ENCODE results near the gene TCF7L2.

TCF7L2 gene

DNA sequence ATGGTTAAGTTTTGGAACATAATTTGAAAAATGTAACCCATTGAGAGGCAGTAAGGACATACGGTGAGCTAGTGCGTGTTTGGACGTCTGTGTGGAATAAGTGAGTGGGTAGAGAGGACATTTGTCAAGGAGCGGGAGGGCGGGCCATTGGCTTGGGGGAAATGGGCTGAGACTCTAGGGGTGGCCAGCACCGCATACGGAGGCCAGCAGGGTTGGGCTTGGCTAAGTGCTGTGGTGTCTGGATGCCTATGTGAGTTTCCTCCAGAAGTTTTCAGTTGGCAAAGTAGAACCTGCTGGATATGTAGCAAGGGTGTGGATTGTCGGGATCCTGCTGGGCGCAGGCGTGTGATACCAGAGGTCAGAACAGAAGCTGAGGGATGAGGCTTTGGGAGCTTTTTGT, 103.0 kb downstream of the TCF7L2 start:
- Histone ChIP-seq H3K4me2 (ENCODE audit: low read length) (no peak overlapping the region), H3K9me2 (replicated peaks; ENCODE audit: control insufficient read depth, low read length) (no peaks in the 10 kb centered on the region), H3K79me2 (ENCODE audit: control insufficient read depth, low read length) (no peaks in the 10 kb centered on the region), H3K36me3 (ENCODE audit: control insufficient read depth, low read length) (no peaks in the 10 kb centered on the region), H3F3A (ENCODE audit: control insufficient read depth, insufficient read depth) (no peaks in the 10 kb centered on the region), H4K20me1 (ENCODE audit: control insufficient read depth, insufficient read depth, low read depth, low read length) (no peaks in the 10 kb centered on the region), H3K27ac (ENCODE audit: low read depth, low read length) (no peak overlapping the region), H3K4me1 (ENCODE audit: control insufficient read depth, low read length) (no peaks in the 10 kb centered on the region), H3K4me3 (ENCODE audit: low read length) (no peak overlapping the region), H3K9me3 (ENCODE audit: control insufficient read depth, insufficient read depth, low read length) (no peaks in the 10 kb centered on the region), H3K27me3 (ENCODE audit: control insufficient read depth, low read length) (no peaks in the 10 kb centered on the region)
- no peak for TF ChIP-seq EZH2phosphoT487 (IDR thresholded peaks at IDR 0.05; ENCODE audit: borderline replicate concordance, low read length)
- TF ChIP-seq, protein P1, sequence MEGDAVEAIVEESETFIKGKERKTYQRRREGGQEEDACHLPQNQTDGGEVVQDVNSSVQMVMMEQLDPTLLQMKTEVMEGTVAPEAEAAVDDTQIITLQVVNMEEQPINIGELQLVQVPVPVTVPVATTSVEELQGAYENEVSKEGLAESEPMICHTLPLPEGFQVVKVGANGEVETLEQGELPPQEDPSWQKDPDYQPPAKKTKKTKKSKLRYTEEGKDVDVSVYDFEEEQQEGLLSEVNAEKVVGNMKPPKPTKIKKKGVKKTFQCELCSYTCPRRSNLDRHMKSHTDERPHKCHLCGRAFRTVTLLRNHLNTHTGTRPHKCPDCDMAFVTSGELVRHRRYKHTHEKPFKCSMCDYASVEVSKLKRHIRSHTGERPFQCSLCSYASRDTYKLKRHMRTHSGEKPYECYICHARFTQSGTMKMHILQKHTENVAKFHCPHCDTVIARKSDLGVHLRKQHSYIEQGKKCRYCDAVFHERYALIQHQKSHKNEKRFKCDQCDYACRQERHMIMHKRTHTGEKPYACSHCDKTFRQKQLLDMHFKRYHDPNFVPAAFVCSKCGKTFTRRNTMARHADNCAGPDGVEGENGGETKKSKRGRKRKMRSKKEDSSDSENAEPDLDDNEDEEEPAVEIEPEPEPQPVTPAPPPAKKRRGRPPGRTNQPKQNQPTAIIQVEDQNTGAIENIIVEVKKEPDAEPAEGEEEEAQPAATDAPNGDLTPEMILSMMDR (IDR thresholded peaks at IDR 0.05; ENCODE audit: low read depth, low read length, poor library complexity, severe bottlenecking), result no peak

DNA sequence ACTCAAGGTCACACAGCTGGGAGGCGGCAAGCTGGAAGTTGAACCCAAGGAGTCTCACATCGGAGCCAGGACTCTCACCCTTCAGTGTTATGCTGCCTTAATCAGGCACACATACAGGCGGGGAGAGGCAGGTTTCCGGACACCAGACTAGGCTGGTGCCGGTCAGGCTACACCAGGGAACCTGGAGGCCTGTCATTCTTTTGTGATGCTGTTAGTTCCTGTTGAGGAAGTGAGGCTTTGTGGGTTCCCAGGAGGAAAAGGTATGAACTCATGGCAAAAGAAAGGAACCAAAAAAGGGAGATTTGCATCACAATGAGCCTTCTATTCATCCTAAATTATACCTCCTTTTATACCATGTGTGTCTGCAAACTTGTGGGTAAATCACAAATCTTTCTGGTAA, 103.8 kb downstream of the TCF7L2 start:
- H3K27me3 ChIP-seq (ENCODE audit: control insufficient read depth, low read length), result no peaks in the 10 kb centered on the region
- TF ChIP-seq, protein P1 (IDR thresholded peaks at IDR 0.05; ENCODE audit: low read depth, low read length, poor library complexity, severe bottlenecking), result no peak
- no peak for TF ChIP-seq EZH2phosphoT487 (IDR thresholded peaks at IDR 0.05; ENCODE audit: borderline replicate concordance, low read length)
- H4K20me1 ChIP-seq (ENCODE audit: control insufficient read depth, insufficient read depth, low read depth, low read length), result no peaks in the 10 kb centered on the region
- H3K79me2 ChIP-seq (ENCODE audit: control insufficient read depth, low read length), result no peaks in the 10 kb centered on the region
- H3K9me2 ChIP-seq (replicated peaks; ENCODE audit: control insufficient read depth, low read length), result no peaks in the 10 kb centered on the region
- no peaks in the 10 kb centered on the region for H3K4me1 ChIP-seq (ENCODE audit: control insufficient read depth, low read length)
- no peaks in the 10 kb centered on the region for H3F3A ChIP-seq (ENCODE audit: control insufficient read depth, insufficient read depth)
- H3K4me3 ChIP-seq (ENCODE audit: low read length), result no peak overlapping the region
- H3K27ac ChIP-seq (ENCODE audit: low read depth, low read length), result no peak overlapping the region
- H3K36me3 ChIP-seq (ENCODE audit: control insufficient read depth, low read length), result no peaks in the 10 kb centered on the region
- H3K9me3 ChIP-seq (ENCODE audit: control insufficient read depth, insufficient read depth, low read length), result no peaks in the 10 kb centered on the region
- H3K4me2 ChIP-seq (ENCODE audit: low read length), result no peak overlapping the region

DNA sequence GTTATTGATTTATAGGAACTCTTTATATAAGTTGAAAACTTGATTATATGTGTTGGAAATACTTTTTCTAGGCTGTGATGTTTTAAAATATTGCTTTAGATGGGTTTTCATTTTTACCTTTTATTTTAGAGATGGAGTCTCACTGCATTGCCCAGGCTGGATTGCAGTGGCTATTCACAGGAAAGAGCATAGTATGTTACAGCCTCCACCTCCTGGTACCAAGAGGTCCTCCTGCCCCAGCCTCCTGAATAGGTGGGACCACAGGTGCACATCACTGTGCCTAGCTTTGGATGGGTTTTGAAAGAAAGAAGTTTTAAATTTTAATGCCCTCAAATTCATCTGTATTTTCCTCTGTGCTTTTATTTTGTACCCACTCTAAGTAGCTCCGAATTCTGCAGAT, 105.4 kb downstream of the TCF7L2 start:
- no peaks in the 10 kb centered on the region for H3K36me3 ChIP-seq (ENCODE audit: control insufficient read depth, low read length)
- H3K4me3 ChIP-seq (ENCODE audit: low read length), result no peak overlapping the region
- H3K27me3 ChIP-seq (ENCODE audit: control insufficient read depth, low read length), result no peaks in the 10 kb centered on the region
- peaks cover 4% of the 10 kb centered on the region; the same call in 1 of the 2 replicates for H3K4me1 ChIP-seq (ENCODE audit: control insufficient read depth, low read length)
- no peaks in the 10 kb centered on the region for H3K9me3 ChIP-seq (ENCODE audit: control insufficient read depth, insufficient read depth, low read length)
- no peak for TF ChIP-seq EZH2phosphoT487 (IDR thresholded peaks at IDR 0.05; ENCODE audit: borderline replicate concordance, low read length)
- TF ChIP-seq, protein P1 (IDR thresholded peaks at IDR 0.05; ENCODE audit: low read depth, low read length, poor library complexity, severe bottlenecking), result no peak
- H4K20me1 ChIP-seq (ENCODE audit: control insufficient read depth, insufficient read depth, low read depth, low read length), result no peaks in the 10 kb centered on the region
- H3K79me2 ChIP-seq (ENCODE audit: control insufficient read depth, low read length), result no peaks in the 10 kb centered on the region
- H3K9me2 ChIP-seq (replicated peaks; ENCODE audit: control insufficient read depth, low read length), result no peaks in the 10 kb centered on the region
- no peak overlapping the region for H3K4me2 ChIP-seq (ENCODE audit: low read length)
- no peak overlapping the region for H3K27ac ChIP-seq (ENCODE audit: low read depth, low read length)
- H3F3A ChIP-seq (ENCODE audit: control insufficient read depth, insufficient read depth), result no peaks in the 10 kb centered on the region

DNA sequence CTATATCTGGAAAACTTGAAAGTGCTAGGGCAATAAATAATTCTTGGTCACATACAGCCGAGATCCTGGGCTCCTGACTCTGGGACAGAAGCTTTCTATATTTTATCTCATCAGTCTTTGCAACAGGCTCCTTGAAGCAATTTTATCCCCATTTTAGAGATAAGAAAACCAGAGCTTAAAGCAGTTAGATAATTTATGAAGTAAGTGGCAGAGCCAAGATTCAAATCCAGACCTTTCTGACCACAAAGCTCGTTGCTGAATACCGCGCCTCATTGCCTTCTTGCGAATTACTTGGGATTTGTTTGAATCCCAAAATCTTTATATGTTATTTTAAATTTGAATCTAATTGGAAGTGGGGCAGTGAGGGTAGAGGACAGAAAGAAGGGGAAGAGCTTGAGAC, 106.0 kb downstream of the TCF7L2 start:
- no peaks in the 10 kb centered on the region for H3K9me3 ChIP-seq (ENCODE audit: control insufficient read depth, insufficient read depth, low read length)
- no peaks in the 10 kb centered on the region for H3K36me3 ChIP-seq (ENCODE audit: control insufficient read depth, low read length)
- H3K4me3 ChIP-seq (ENCODE audit: low read length), result no peak overlapping the region
- H3K4me2 ChIP-seq (ENCODE audit: low read length), result no peak overlapping the region
- H3F3A ChIP-seq (ENCODE audit: control insufficient read depth, insufficient read depth), result no peaks in the 10 kb centered on the region
- no peak overlapping the region for H3K27ac ChIP-seq (ENCODE audit: low read depth, low read length)
- no peak for TF ChIP-seq EZH2phosphoT487 (IDR thresholded peaks at IDR 0.05; ENCODE audit: borderline replicate concordance, low read length)
- TF ChIP-seq, protein P1 (IDR thresholded peaks at IDR 0.05; ENCODE audit: low read depth, low read length, poor library complexity, severe bottlenecking), result no peak
- H4K20me1 ChIP-seq (ENCODE audit: control insufficient read depth, insufficient read depth, low read depth, low read length), result no peaks in the 10 kb centered on the region
- peaks cover 4% of the 10 kb centered on the region; the same call in 1 of the 2 replicates for H3K4me1 ChIP-seq (ENCODE audit: control insufficient read depth, low read length)
- H3K27me3 ChIP-seq (ENCODE audit: control insufficient read depth, low read length), result no peaks in the 10 kb centered on the region
- no peaks in the 10 kb centered on the region for H3K9me2 ChIP-seq (replicated peaks; ENCODE audit: control insufficient read depth, low read length)
- H3K79me2 ChIP-seq (ENCODE audit: control insufficient read depth, low read length), result no peaks in the 10 kb centered on the region

All from DOHH2 (cell line).